NCI-H1694 treated with DMSO at 0.1 percent for 48 hours (cell line): ENCODE measurements around the gene ETV3.
A peak's percentile ranks its signal among the peaks of the same experiment; 100 is the strongest.

ENCODE experiments used
- DNase-seq: peaks from one replicate; lab custom pipeline; 2025; lab: John Stamatoyannopoulos, UW

Gene ETV3

GRCh38 chr1:157161901-157162300 is 23.7 kb upstream of the ETV3 start:
- no peak for DNase-seq

DNA sequence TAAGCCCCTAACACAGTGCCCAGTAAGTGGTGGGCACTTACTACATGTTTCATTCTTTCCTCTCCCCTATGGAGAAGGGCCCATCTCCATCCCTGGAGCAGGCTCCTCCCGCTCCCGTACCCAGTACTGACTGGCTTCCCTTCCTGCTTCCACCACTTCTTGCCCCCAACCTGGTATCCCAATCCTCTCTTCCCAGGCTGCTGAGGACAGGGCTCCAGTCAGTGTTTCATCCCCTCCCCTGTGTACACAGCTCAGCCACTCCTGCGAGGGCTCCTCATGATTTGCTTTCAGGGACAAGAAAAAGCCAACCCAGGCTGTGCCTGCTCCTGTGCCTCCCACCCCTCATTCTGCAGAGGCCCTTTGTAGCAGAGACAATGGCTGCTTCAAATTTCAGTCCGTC is 20.8 kb upstream of the ETV3 start:
- DNase-seq = no peak

- DNase-seq = no peak
These were observed 19.5 kb upstream of the ETV3 start for GRCh38 chr1:157157501-157158190.

DNA sequence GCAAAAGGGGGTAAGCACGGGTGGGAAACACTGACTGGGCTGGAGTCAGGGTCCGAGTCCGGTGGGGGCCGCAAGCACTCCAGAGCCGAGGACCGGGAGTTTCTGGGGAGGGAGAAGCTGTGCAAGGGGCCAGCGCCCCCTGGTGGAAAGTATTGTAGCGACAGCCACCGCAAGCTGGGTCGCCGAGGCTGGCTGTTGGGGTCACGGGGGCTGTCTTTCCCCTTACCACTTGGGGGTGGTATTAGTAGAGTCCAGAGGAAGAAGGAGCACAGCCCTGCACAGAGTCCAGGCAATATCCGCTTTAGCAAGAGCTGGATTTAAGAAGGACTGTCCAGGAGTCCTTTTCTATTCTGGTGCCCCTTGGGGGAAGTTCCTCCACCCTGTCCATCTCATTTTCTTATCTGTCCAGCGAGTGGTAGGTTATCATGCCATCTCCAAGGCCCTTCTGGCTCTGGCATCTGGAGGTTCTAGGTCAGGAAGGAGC is 17.9 kb upstream of the ETV3 start:
- DNase-seq = peak; percentile 23

DNA sequence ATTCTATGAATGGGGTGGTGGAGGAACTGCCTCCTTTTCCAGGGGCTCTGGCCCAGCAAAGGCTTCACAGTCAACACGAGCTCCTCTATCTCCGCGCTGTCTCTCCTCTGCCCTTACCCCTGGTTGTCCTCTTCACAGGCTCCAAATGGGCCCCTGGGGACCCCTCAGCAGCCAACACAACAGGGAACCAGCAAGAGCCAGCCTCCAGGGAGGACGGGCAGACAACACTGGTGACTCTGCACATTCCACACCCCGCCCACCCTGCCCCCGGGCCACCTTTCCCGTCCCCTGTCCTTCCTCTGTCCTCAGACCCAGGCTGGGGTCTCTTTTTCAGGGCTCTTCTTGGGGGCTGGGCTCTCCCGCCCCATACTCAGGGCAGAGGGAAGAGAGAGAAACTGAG is 17.5 kb upstream of the ETV3 start:
- DNase-seq = no peak

GRCh38 chr1:157154940-157155514 is 16.8 kb upstream of the ETV3 start:
- DNase-seq = no peak

GRCh38 chr1:157154291-157154690 is 16.1 kb upstream of the ETV3 start:
- DNase-seq = no peak

DNA sequence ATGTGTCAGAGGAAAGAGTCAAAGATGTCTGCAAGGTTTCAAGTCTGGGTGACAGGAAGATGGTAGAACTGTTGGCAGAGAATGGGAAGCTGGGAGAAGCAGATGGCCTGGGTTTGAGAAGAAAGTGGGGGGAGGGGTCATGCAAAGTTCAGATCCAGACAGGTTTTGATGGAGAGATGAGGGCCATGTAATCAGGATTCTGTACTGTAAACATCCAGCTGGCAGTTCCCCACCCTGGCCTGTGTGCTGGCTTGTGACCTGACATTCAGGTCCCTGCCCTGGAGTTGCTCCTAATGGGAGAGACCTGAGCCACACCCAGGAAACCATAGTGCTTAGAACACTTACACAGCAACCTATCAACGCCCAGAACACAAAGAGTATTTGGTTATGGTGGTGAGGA is 15.6 kb upstream of the ETV3 start:
- no peak for DNase-seq

DNA sequence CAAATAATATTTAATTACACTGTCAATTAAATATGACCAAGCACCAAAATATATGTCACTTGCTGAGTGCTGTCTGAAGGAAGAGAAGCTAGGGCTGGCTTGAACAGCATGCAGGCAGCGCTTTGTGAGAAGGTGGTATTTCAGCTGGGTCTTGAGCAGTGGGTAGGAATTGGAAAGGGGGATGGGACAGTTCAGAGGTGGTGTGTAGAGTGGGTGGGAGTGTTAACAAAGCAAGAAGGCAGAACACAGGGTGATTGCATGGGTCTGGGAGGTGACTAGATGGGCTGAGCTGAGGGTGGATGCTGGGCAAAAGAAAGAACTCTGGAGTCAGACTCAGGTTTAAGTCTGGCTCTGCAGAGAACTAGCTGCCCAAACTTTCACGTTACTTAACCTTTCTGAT is 14.3 kb upstream of the ETV3 start:
- no peak for DNase-seq

DNA sequence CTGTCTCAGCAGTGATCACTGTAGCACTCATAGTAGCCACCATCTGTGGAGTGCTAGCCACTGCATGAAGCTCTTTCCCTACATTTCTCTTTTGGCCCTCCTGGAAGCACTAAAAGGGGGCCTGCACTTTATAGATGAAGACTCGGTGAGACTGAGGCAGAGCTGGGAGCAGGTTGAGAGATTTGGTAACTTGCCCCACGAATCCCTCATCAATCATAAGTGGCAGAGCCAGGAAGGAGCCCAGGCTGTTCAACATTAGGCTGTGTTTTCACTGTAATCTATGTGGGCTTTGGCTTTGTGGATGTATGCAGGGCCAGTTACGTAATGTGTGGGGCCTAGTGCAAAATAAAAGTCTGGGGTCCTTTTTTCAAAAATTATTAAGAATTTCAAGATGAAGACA is 13.3 kb upstream of the ETV3 start:
- DNase-seq = no peak

DNA sequence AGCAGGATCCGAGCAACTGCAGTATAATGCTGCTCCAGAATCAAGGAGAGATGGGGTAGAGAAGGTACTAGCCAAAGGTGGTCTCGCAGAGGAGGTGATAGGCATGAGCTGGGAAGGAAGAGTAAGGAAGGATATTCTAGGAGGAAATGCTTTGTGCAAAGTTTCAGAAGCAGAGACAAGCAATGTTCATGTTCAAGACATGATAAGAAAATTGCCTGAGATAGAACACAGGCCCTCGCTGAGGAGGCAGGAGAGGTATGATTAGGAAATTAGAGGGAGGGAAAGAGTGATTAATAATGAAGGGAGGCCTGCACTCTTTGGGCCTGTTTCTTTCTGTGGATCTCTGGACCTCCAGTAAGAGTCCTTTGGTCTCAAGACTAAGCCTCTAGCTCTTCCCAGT is 12.9 kb upstream of the ETV3 start:
- no peak for DNase-seq

GRCh38 chr1:157150631-157151030 is 12.4 kb upstream of the ETV3 start:
- DNase-seq = no peak

DNA sequence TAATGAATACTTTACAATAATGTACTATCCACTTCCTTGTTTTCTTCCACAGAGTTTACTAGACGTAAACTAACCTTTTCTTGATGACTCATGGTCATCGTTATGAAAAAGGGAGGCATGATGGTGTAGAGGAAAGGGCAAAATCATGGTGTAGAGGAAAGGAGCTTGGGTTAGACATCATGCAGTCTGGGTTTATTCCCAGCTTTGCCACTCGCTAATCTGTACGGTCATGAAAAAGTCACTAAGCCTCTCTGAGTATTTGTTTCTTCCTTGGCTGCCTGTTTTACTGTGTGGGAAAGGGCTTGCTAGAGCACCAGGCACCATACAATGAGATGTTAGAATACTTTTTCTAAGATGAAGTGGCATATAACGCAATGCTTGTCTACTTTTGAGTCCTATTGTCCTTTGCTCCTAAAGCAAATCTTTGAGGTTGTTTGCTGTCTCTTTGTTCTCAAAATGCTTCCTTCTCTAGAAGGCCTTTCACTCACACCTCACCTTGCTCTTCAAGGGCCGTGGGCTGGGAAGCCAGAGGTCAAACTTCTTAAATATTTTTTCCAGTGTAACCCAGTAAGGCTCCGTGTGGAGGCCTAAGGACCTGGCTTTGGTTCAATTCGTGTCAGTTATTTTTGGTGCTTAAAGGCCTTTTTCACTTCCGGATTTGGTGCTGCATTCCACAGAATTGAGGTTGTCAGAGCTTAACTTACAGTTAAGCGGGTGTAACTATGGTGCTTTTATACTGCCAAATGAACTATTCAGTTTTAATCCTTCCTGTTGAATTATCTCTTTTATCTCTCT is 9.9 kb upstream of the ETV3 start:
- no peak for DNase-seq

- DNase-seq = no peak
These were observed 8.8 kb upstream of the ETV3 start for GRCh38 chr1:157147037-157147436.

DNA sequence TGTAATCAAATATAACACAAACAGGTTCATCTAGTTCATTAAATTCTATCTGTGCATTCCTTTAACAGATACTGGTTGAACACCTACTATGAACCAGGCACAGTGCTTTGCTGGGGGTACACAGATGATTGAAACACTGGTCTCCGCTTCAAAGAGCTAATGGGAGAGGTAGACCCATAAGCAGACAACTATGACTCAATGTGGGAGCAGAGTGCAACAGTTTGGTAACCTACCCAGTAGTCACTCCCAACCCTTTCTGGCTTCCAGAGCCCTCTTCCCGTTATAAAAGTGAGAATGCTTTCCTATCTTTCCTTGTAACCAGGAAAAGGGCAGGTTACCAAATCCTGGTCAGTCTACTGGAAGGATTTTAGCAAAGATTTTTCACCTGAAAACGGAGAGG is 8.0 kb upstream of the ETV3 start:
- no peak for DNase-seq

- no peak for DNase-seq
These were observed 6.9 kb upstream of the ETV3 start for GRCh38 chr1:157145076-157145475.

DNA sequence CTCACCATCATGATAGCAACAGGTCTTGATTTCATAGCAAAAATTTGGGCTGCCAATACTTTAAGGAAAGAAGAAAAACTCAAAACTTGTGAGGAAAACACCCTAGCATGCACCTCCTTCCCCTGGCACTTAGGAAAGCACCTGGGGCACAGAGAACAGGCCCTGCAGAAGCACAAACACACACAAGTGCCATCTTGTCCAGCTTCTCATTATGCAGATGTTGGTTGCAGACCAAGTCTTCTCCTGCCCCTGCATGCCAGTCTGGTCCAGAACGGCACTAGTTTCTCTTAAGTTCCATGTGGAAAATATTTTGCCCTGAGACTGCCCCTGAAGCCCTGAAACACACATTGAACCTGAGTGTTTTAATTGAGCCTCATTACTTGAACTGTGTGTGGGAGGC is 6.3 kb upstream of the ETV3 start:
- no peak for DNase-seq

- DNase-seq = no peak
These were observed 4.7 kb upstream of the ETV3 start for GRCh38 chr1:157142765-157143423.

DNA sequence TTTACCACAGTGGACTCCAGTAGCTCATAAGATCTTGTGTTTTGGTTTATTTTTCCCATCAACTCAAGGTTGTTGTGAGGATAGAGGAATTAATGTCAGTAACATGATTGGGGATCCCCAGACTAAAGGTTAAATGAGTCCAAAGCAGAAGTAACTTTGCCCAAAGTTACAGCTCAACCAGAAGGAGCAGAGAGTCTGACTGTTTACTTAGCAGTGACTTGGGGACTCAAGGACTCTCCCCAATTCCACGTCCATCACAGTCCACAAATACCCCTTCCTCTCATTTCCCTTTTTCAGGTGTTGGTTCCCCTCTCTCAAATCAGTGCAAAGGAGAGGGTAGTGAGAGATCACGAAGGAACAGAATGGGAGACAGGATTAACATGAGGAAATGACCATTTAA is 4.0 kb upstream of the ETV3 start:
- DNase-seq = no peak

GRCh38 chr1:157141212-157141855 is 3.1 kb upstream of the ETV3 start:
- DNase-seq = no peak

- DNase-seq = no peak
These were observed 1.9 kb upstream of the ETV3 start for GRCh38 chr1:157140063-157140588.
